Measurements from ENCODE around the gene PARD3. TPM values are rescaled to one million over a fixed set of nuclear protein-coding genes. Genes with fewer than 3 reads are reported as not detected.

Gene PARD3
- total and polyA plus RNA-seq, 10 of the 15 experiments (the other 5 are each of a cell fraction or from before 2014, with no cell fraction given): 2.6 to 43.1 (median 13.9) TPM

DNA sequence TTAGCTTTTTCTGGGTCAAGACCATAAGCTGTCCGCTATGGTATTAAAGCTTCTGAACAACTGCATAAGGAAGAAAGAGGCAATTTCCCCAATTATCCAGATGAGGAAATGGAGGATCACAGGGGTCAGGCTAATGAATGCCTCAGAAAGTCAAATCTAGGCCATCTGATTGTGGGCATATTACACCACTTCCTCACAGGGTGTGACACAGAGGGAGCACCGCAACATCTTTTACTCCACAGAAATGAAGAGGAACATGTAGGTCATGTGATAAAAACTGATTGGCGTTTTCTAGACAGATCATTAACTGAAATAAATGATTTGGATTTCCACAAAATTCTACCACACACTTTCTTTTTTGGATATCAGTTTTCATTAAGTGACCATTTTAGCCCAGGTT lies 384.4 kb downstream of the PARD3 start:
- Histone ChIP-seq H3K4me1 (ENCODE audit: control insufficient read depth, insufficient read depth, low read length) (no peaks in the 10 kb centered on the region), H3K9me3 (replicated peaks; ENCODE audit: control insufficient read depth, insufficient read depth, low read length) (no peaks in the 10 kb centered on the region), H3K27ac (ENCODE audit: control insufficient read depth, insufficient read depth) (no peak overlapping the region), H3K79me2 (ENCODE audit: control insufficient read depth, insufficient read depth, low read length) (no peaks in the 10 kb centered on the region), H2AFZ (ENCODE audit: control insufficient read depth, low read depth, low read length) (no peak overlapping the region), H3K36me3 (ENCODE audit: control insufficient read depth in 2 of 2, insufficient read depth in 2 of 2, low read length in 1 of 2) (no peaks in the 10 kb centered on the region), H3K4me2 (ENCODE audit: control insufficient read depth, insufficient read depth) (no peak overlapping the region), H3K9ac (ENCODE audit: control insufficient read depth, insufficient read depth, low read length) (no peak overlapping the region), H3K27me3 (replicated peaks in 1 of 2; ENCODE audit: control insufficient read depth in 2 of 2, insufficient read depth in 2 of 2, low read length in 1 of 2) (no peaks in the 10 kb centered on the region), H4K20me1 (ENCODE audit: control insufficient read depth, insufficient read depth) (no peaks in the 10 kb centered on the region), H3K4me3 (no peak overlapping the region)
- WGBS (ENCODE audit: insufficient coverage, insufficient replicate concordance, low lambda C conversion rate, missing lambda C conversion rate): 74% methylated on average over 3 of the region's 3 CpGs
- BruUV-seq (replicated peaks): no TSS peak
- intact Hi-C loops (cut with micrococcal nuclease; ENCODE audit: unreplicated experiment) (no loop called here), in situ Hi-C loops (cut with MboI) (no loop called here)
- ATAC-seq (no peak), FAIRE-seq (no peak), DNase-seq (ENCODE audit: low read depth, low spot score) (no peak)
- ChIA-PET POLR2A (interaction anchor here (1.4 kb wide), 1 partner anchor 9 kb away, joined by 6 read pairs; no protein-coding TSS in a partner anchor), SMC1A (ENCODE audit: uncharacterized antibody, unreplicated experiment) (interaction anchor here (1.2 to 2.2 kb wide), 3 partner anchors 13 to 33 kb away, joined by 3 to 10 read pairs (median 5); no protein-coding TSS in a partner anchor), RAD21 (ENCODE audit: unreplicated experiment) (no interaction called here), CTCF (no interaction called here)
- TF ChIP-seq RAD21 (IDR thresholded peaks at IDR 0.05; ENCODE audit: insufficient read depth, low read depth, low read length) (no peak), HDGF (IDR thresholded peaks at IDR 0.05) (no peak), TCF12 (IDR thresholded peaks at IDR 0.05; ENCODE audit: low read depth, low read length) (no peak), PAX8 (IDR thresholded peaks at IDR 0.05) (no peak), ETV6 (conservative IDR thresholded peaks at IDR 0.05 in 1 of 2, IDR thresholded peaks at IDR 0.05 in 1 of 2; ENCODE audit: borderline replicate concordance in 1 of 2, low read depth in 1 of 2) (no peak), BCL11A (IDR thresholded peaks at IDR 0.05; ENCODE audit: low read depth, low read length) (no peak), IKZF1 (conservative IDR thresholded peaks at IDR 0.05) (no peak)
- TF ChIP-seq, protein P1, sequence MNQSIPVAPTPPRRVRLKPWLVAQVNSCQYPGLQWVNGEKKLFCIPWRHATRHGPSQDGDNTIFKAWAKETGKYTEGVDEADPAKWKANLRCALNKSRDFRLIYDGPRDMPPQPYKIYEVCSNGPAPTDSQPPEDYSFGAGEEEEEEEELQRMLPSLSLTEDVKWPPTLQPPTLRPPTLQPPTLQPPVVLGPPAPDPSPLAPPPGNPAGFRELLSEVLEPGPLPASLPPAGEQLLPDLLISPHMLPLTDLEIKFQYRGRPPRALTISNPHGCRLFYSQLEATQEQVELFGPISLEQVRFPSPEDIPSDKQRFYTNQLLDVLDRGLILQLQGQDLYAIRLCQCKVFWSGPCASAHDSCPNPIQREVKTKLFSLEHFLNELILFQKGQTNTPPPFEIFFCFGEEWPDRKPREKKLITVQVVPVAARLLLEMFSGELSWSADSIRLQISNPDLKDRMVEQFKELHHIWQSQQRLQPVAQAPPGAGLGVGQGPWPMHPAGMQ (IDR thresholded peaks at IDR 0.05; ENCODE audit: borderline replicate concordance): no peak
- TF ChIP-seq, protein P2, sequence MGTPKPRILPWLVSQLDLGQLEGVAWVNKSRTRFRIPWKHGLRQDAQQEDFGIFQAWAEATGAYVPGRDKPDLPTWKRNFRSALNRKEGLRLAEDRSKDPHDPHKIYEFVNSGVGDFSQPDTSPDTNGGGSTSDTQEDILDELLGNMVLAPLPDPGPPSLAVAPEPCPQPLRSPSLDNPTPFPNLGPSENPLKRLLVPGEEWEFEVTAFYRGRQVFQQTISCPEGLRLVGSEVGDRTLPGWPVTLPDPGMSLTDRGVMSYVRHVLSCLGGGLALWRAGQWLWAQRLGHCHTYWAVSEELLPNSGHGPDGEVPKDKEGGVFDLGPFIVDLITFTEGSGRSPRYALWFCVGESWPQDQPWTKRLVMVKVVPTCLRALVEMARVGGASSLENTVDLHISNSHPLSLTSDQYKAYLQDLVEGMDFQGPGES (IDR thresholded peaks at IDR 0.05): no peak
- TF ChIP-seq, protein P3, sequence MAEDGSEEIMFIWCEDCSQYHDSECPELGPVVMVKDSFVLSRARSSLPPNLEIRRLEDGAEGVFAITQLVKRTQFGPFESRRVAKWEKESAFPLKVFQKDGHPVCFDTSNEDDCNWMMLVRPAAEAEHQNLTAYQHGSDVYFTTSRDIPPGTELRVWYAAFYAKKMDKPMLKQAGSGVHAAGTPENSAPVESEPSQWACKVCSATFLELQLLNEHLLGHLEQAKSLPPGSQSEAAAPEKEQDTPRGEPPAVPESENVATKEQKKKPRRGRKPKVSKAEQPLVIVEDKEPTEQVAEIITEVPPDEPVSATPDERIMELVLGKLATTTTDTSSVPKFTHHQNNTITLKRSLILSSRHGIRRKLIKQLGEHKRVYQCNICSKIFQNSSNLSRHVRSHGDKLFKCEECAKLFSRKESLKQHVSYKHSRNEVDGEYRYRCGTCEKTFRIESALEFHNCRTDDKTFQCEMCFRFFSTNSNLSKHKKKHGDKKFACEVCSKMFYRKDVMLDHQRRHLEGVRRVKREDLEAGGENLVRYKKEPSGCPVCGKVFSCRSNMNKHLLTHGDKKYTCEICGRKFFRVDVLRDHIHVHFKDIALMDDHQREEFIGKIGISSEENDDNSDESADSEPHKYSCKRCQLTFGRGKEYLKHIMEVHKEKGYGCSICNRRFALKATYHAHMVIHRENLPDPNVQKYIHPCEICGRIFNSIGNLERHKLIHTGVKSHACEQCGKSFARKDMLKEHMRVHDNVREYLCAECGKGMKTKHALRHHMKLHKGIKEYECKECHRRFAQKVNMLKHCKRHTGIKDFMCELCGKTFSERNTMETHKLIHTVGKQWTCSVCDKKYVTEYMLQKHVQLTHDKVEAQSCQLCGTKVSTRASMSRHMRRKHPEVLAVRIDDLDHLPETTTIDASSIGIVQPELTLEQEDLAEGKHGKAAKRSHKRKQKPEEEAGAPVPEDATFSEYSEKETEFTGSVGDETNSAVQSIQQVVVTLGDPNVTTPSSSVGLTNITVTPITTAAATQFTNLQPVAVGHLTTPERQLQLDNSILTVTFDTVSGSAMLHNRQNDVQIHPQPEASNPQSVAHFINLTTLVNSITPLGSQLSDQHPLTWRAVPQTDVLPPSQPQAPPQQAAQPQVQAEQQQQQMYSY (CRISPR knock-in tag; IDR thresholded peaks at IDR 0.05): no peak
- TF ChIP-seq, protein P4, sequence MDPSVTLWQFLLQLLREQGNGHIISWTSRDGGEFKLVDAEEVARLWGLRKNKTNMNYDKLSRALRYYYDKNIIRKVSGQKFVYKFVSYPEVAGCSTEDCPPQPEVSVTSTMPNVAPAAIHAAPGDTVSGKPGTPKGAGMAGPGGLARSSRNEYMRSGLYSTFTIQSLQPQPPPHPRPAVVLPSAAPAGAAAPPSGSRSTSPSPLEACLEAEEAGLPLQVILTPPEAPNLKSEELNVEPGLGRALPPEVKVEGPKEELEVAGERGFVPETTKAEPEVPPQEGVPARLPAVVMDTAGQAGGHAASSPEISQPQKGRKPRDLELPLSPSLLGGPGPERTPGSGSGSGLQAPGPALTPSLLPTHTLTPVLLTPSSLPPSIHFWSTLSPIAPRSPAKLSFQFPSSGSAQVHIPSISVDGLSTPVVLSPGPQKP (IDR thresholded peaks at IDR 0.05; ENCODE audit: low read depth, low read length): no peak
- TF ChIP-seq, protein P5, sequence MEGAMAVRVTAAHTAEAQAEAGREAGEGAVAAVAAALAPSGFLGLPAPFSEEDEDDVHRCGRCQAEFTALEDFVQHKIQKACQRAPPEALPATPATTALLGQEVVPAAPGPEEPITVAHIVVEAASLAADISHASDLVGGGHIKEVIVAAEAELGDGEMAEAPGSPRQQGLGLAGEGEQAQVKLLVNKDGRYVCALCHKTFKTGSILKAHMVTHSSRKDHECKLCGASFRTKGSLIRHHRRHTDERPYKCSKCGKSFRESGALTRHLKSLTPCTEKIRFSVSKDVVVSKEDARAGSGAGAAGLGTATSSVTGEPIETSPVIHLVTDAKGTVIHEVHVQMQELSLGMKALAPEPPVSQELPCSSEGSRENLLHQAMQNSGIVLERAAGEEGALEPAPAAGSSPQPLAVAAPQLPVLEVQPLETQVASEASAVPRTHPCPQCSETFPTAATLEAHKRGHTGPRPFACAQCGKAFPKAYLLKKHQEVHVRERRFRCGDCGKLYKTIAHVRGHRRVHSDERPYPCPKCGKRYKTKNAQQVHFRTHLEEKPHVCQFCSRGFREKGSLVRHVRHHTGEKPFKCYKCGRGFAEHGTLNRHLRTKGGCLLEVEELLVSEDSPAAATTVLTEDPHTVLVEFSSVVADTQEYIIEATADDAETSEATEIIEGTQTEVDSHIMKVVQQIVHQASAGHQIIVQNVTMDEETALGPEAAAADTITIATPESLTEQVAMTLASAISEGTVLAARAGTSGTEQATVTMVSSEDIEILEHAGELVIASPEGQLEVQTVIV (IDR thresholded peaks at IDR 0.05; ENCODE audit: borderline replicate concordance, partially characterized antibody): no peak

Data from GM12878 (cell line).